Activated naive CD4-positive, alpha-beta T cell treated with anti-CD3 and anti-CD28 coated beads for 36 hours (primary cell): Measurements from ENCODE around the gene ACOT8. TPM values are rescaled to one million over a fixed set of nuclear protein-coding genes. Genes with fewer than 3 reads are reported as not detected.

Experiments used
- CTCF ChIA-PET: fragments of 350-600 bp; sonication (Branson Sonifier 250); formaldehyde crosslinking; loops from one replicate; lab custom pipeline; 2021; ENCODE audit warnings: antibody characterized with exemption; lab: Charles Lee
- DNase-seq: peaks from one replicate; pipeline ENCODE4 v3.0.0-alpha.2; 2020
- H3K27ac Mint-ChIP-seq: one replicate; pipeline ENCODE4 v1.8.0; 2021; ENCODE audit warnings: mild to moderate bottlenecking, mixed read lengths
- H3K27me3 Mint-ChIP-seq: one replicate; pipeline ENCODE4 v1.8.0; 2021; ENCODE audit warnings: low read depth, mixed read lengths
- H3K36me3 Mint-ChIP-seq: one replicate; pipeline ENCODE4 v1.8.0; 2021; ENCODE audit warnings: low read depth, mixed read lengths
- H3K4me1 Mint-ChIP-seq: one replicate; pipeline ENCODE4 v1.8.0; 2021; ENCODE audit warnings: low read depth, mixed read lengths
- H3K4me3 Mint-ChIP-seq: one replicate; pipeline ENCODE4 v1.8.0; 2021; ENCODE audit warnings: mild to moderate bottlenecking, moderate library complexity, mixed read lengths
- H3K9me3 Mint-ChIP-seq: one replicate; pipeline ENCODE4 v1.8.0; 2021; ENCODE audit warnings: mixed read lengths
- intact Hi-C: fragments of 100-400 bp; cut with micrococcal nuclease; formaldehyde crosslinking; loops from one replicate; pipeline ENCODE4 v1.15.1; 2023
- total RNA-seq, 2 experiments: library from RNA; stranded (reverse); gene quantifications; one replicate each; pipeline ENCODE4 v1.2.3, GENCODE V29; 2021

ACOT8 gene
- total RNA-seq, 2 experiments from 2014 or later, result 21.4 to 23.3 TPM

DNA sequence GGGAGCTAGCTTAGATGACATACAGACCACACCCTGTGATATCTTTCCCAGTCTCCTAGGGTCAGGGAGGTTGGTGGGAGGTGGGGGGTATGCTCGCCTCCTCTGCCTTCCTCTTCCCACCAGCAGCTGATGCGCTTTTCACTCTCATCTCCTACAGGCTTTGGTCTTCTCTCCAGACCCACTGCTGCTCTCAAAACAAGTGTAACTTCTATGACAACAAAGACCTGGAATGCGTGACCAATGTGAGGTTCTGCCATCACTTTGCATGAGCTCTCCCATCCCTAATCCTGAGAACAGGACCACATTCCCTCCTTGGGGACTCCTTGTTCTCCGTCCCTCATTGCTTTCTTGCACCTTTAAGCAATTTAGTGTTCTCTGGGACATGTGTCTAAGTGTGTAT, 36.6 kb upstream of the ACOT8 start:
- Mint-ChIP-seq H3K4me3 (no peak overlapping the region), H3K4me1 (peaks cover 22% of the 10 kb centered on the region), H3K36me3 (peaks cover 7% of the 10 kb centered on the region), H3K27me3 (no peaks in the 10 kb centered on the region), H3K27ac (no peak overlapping the region), H3K9me3 (no peaks in the 10 kb centered on the region)
- intact Hi-C loops, result no loop called here
- CTCF ChIA-PET, result no interaction called here
- no peak for DNase-seq

DNA sequence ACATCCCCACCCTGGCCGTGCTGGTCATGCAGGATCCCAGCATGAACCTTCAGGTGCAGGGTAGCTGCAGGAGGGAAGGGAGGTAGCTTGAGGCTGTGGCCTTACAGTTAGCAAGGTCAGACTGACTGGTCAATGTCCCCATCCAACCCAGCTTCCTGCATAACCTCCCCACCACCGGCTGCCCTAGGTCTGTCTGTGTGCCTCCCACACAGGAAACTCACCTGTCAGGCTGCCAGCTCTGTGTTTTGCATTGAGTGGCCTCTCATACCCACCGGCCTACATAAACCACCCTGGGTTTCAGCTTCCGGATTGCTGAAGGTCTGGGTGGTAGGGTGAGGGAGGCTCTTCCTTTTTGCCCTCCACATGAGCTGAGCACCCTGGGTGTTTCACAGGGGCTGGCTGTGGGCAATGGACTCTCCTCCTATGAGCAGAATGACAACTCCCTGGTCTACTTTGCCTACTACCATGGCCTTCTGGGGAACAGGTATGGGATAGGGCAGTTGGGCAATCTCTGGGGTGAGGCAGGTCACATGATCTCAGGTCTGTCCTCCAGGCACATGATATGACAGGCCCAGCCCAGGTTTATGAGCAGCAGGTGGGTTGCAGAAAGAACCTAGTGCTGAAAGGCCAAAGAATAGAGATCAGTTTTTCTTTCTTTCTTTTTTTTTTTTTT, 35.8 kb upstream of the ACOT8 start:
- Mint-ChIP-seq H3K36me3 (peaks cover 5% of the 10 kb centered on the region), H3K9me3 (no peaks in the 10 kb centered on the region), H3K4me3 (peak overlapping the region; percentile 89), H3K4me1 (peaks cover 22% of the 10 kb centered on the region), H3K27ac (no peak overlapping the region), H3K27me3 (no peaks in the 10 kb centered on the region)
- DNase-seq, result no peak
- CTCF ChIA-PET, result interaction anchor here (0.9 to 1.2 kb wide), 3 partner anchors 7 to 658 kb away, joined by 3 to 5 read pairs (median 4); no protein-coding TSS in a partner anchor
- intact Hi-C loops, result no loop called here

DNA sequence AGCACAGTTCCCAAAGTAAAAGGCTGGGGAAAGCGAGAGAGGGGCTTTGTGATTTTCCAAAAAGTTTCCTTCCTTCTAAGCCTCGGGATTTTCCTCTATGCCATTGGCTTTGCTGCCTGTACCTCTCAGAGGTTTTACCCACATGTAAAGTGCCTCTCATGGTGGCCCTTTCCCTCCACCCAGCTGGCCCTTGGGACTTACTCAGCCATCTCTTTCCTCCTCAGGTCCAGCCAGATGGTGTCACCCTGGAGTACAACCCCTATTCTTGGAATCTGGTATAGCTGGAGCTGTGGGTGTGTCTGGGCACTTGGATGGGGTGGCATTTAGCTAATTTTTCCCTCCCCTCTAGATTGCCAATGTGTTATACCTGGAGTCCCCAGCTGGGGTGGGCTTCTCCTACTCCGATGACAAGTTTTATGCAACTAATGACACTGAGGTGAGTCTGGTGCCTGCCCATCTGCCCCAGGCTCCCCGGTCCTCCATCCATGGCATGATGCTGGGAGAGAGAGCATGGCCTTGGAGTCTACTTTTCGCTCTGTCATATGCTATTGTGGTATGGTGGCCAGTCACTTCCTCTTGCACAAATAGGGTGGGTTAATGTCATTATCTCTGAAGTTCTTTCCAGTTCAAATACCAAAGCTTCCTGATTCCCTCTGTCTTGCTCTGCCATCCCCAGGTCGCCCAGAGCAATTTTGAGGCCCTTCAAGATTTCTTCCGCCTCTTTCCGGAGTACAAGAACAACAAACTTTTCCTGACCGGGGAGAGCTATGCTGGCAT, 35.0 kb upstream of the ACOT8 start:
- Mint-ChIP-seq H3K4me3 (peak overlapping the region; percentile 89), H3K36me3 (peaks cover 5% of the 10 kb centered on the region), H3K4me1 (peaks cover 22% of the 10 kb centered on the region), H3K27ac (no peak overlapping the region), H3K27me3 (no peaks in the 10 kb centered on the region), H3K9me3 (no peaks in the 10 kb centered on the region)
- no peak for DNase-seq
- CTCF ChIA-PET, result interaction anchor here (0.9 to 1.4 kb wide), 4 partner anchors 8 to 657 kb away, joined by 3 to 5 read pairs (median 4); no protein-coding TSS in a partner anchor
- intact Hi-C loops, result no loop called here

DNA sequence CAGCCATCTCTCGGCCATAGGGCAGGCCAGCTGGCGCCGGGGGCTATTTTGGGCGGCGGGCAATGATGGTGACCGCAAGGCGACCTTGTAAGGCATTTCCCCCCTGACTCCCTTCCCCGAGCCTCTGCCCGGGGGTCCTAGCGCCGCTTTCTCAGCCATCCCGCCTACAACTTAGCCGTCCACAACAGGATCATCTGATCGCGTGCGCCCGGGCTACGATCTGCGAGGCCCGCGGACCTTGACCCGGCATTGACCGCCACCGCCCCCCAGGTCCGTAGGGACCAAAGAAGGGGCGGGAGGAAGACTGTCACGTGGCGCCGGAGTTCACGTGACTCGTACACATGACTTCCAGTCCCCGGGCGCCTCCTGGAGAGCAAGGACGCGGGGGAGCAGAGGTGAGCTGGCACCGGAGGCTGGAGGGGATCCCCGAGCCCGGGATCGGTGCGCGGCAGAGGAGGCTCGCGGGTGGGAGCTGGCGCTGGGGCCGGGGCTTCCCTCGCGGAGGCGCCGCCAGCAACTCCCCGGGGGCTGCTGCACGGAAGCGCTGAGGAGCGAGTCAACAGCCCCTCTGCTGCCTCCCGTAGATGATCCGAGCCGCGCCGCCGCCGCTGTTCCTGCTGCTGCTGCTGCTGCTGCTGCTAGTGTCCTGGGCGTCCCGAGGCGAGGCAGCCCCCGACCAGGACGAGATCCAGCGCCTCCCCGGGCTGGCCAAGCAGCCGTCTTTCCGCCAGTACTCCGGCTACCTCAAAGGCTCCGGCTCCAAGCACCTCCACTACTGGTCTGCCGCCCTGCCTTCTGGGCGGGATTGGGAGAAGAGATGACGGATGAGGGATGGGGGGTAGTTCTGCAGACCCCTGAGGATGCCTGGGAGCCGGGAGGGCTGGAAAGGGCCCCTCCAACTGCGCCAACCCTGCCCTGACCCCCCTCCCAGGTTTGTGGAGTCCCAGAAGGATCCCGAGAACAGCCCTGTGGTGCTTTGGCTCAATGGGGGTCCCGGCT, 34.1 kb upstream of the ACOT8 start, which contains the start of the genes CTSA and NEURL2:
TSS of gene CTSA (plus strand) at position 351 of the 999 bp plus-strand sequence. CDS start at position 585, 234 bp downstream.
TSS of gene NEURL2 (minus strand) at position 224 of the 999 bp plus-strand sequence. CDS start at position 7, 217 bp downstream.
- Mint-ChIP-seq H3K9me3 (no peaks in the 10 kb centered on the region), H3K27me3 (no peaks in the 10 kb centered on the region), H3K36me3 (peaks cover 5% of the 10 kb centered on the region), H3K4me3 (peak within 1 kb of the TSS; percentile 89), H3K27ac (peak within 1 kb of the TSS; percentile 84), H3K4me1 (peaks cover 22% of the 10 kb centered on the region)
- intact Hi-C loops, result loop anchor here (1.0 to 2.0 kb wide), 7 partner anchors 10 to 81 kb away; partner anchors contain the start of genes ACOT8, SNX21, ZNF335 and ZSWIM1
- peak; percentile 91 for DNase-seq
- CTCF ChIA-PET, result interaction anchor here (0.6 to 2.3 kb wide), 7 partner anchors 9 to 92 kb away, joined by 3 to 8 read pairs (median 5); partner anchors contain the start of gene ZSWIM1

DNA sequence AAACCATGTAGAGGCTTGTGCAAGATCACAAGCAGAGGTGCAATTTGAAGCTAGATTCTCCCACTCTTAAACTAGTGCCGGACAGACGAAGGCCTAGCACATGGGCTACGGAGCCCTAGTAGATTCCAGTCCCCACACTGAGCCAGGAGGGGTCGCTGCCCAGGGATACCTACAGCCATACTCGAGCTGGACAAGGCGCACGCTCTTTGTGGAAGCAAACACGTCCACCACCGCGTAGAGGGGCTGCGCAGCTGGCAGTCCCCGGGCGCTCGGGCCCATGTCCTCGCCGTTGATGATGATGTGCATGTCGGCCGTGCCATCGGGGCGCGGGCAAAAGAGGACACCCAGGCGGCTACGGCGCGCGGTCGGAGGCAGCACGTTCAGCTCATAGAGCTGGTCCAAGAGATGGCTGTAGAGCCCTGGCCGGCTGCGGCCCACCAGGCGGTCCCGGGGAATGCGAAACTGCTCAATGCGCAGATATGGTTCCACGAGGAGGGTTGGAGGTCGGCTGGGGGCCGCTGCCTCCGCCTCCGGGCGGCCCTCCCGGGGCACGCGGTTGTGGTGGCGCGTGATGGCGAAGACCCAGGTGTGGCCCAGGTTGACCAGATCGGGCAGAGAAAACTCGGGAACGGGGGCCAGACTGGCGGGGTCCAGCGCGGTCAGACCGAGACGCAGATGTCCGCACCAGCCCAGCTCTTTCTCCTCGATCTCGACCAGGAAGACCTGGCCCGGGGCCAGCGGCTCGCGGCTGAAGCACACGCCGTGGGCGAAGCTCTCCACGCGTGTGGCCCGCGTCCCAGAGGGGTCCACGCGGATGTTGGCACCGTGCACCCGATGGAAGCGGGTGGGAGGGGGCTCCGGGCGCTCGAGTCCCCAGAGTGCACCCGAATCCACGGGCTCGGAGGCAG, 33.1 kb upstream of the ACOT8 start:
- CTCF ChIA-PET, result interaction anchor here (1.1 to 2.3 kb wide), 8 partner anchors 10 to 91 kb away, joined by 3 to 8 read pairs (median 5); no protein-coding TSS in a partner anchor
- Mint-ChIP-seq H3K9me3 (no peaks in the 10 kb centered on the region), H3K27ac (peak overlapping the region; percentile 50), H3K36me3 (peaks cover 5% of the 10 kb centered on the region), H3K4me3 (peak overlapping the region; percentile 89), H3K4me1 (peaks cover 30% of the 10 kb centered on the region), H3K27me3 (no peaks in the 10 kb centered on the region)
- peak; percentile 63 for DNase-seq
- intact Hi-C loops, result loop anchor here (2.0 kb wide), 3 partner anchors 34 to 66 kb away; partner anchors contain the start of genes ACOT8, SNX21 and ZSWIM3

DNA sequence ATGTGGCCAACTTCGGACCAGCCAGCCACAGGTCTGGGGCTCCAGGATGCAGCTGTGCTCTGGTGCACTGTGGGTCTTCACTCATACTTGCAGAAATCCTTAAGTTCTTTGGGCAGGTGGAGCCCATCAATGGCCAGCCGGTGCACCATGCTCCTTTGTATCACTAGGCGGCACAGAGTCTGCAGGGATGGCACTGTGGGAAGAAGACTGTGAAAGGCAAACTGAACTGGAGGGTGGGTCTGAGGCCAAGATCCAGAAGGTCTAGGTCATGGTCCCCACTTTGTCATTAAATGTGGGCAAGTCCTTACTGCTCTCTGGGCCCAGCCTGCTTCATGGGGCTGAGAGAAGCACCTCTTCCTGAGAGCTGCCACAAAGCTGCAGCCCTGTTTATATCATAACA, 31.5 kb upstream of the ACOT8 start:
- no peak for DNase-seq
- CTCF ChIA-PET, result interaction anchor here (0.5 to 2.1 kb wide), 2 partner anchors 89 to 1670 kb away, joined by 3 to 8 read pairs; no protein-coding TSS in a partner anchor
- Mint-ChIP-seq H3K27me3 (no peaks in the 10 kb centered on the region), H3K4me3 (no peak overlapping the region), H3K9me3 (no peaks in the 10 kb centered on the region), H3K27ac (no peak overlapping the region), H3K36me3 (peaks cover 5% of the 10 kb centered on the region), H3K4me1 (peaks cover 44% of the 10 kb centered on the region)
- intact Hi-C loops, result no loop called here

DNA sequence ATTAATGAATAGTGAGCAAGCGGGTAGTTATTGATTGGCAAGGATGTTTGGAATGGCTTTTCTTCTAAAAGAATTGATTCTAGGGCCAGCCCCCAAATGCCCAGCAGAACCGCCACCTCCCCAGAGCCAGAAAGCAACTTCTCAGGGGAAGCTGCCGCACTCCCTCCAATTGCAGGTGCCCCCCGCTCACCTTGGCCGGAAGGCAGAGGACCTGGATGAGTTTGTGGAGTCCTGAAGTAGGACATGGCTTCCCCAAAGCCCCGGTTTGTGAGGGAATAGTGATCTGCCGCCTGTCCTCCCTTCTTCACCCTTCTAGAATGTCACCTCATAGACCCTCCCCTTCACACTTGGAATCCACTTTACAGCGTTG, 30.1 kb upstream of the ACOT8 start, which contains the start of gene SPATA25:
TSS of gene SPATA25 (minus strand) at position 277 of the 370 bp plus-strand sequence. CDS start at position 245, 32 bp downstream.
- intact Hi-C loops, result no loop called here
- CTCF ChIA-PET, result no interaction called here

DNA sequence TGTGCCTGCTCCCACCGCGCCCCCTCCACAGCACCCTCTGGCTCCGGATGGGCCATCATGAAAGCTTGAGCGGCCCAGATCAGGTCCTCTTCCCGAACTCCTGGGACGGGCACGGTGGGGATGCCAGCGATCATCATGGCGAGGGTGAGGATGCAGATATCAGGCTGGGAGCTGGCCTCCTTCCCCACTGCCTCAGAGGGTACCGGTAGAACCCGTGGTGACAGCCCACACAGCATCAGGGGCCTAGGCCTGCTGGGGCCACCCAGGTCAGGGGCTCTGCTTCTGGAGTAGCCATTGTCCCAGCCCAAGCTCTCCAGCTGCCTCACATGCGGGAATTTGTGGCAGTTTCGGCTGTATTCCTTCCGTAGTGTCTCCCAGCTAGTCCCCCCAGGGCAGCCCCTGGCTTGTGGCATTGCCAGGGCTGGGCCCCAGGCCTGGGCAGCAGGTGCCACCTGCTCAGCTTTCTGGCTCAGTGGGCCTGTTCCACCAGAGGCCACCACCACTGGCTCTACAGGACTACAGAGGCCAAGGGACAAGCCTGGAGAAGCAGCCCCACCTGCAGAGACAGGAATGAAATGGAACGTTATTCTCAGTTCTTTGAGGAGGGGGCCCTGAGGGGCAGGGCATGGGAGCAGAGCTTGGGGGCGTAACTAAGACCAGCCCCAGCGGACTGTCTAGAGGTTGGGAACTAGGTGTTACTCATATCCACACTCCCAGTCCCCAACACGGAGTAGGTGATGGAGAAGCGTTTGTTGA, 29.6 kb upstream of the ACOT8 start:
- Mint-ChIP-seq H3K4me3 (no peak overlapping the region), H3K36me3 (peaks cover 10% of the 10 kb centered on the region), H3K27ac (no peak overlapping the region), H3K4me1 (peaks cover 49% of the 10 kb centered on the region), H3K27me3 (no peaks in the 10 kb centered on the region), H3K9me3 (no peaks in the 10 kb centered on the region)
- intact Hi-C loops, result no loop called here
- CTCF ChIA-PET, result no interaction called here
- DNase-seq, result no peak

More for the DNA sequence above, 30.1 kb upstream of the ACOT8 start, which contains the start of gene SPATA25:
- peaks cover 10% of the 10 kb centered on the region for H3K36me3 Mint-ChIP-seq
- peaks cover 51% of the 10 kb centered on the region for H3K4me1 Mint-ChIP-seq
- H3K4me3 Mint-ChIP-seq, result no peak within 1 kb of the TSS
- no peak within 1 kb of the TSS for H3K27ac Mint-ChIP-seq
- no peak for DNase-seq
- H3K27me3 Mint-ChIP-seq, result no peaks in the 10 kb centered on the region
- no peaks in the 10 kb centered on the region for H3K9me3 Mint-ChIP-seq

DNA sequence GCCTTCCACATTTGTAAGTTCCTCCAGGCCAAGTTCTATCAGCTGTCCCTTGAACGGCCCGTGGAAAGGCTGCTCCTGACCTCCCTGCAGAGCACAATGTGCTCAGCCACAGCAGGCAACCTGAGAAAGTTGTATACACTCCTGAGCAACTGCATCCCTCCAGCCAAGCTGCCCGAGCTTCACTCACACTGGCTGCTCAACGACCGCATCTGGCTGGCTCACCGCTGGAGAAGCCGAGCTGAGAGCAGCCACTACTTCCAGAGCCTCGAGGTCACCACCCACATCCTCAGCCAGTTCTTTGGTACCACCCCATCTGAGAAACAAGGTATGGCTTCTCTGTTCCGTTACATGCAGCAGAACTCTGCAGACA, 25.9 kb upstream of the ACOT8 start:
- Mint-ChIP-seq H3K4me3 (no peak overlapping the region), H3K9me3 (no peaks in the 10 kb centered on the region), H3K27me3 (no peaks in the 10 kb centered on the region), H3K36me3 (peaks cover 12% of the 10 kb centered on the region), H3K4me1 (peaks cover 49% of the 10 kb centered on the region), H3K27ac (peak overlapping the region; percentile 61)
- intact Hi-C loops, result no loop called here
- CTCF ChIA-PET, result interaction anchor here (0.9 to 1.9 kb wide), 2 partner anchors 14 to 85 kb away, joined by 3 to 4 read pairs; no protein-coding TSS in a partner anchor
- no peak for DNase-seq

DNA sequence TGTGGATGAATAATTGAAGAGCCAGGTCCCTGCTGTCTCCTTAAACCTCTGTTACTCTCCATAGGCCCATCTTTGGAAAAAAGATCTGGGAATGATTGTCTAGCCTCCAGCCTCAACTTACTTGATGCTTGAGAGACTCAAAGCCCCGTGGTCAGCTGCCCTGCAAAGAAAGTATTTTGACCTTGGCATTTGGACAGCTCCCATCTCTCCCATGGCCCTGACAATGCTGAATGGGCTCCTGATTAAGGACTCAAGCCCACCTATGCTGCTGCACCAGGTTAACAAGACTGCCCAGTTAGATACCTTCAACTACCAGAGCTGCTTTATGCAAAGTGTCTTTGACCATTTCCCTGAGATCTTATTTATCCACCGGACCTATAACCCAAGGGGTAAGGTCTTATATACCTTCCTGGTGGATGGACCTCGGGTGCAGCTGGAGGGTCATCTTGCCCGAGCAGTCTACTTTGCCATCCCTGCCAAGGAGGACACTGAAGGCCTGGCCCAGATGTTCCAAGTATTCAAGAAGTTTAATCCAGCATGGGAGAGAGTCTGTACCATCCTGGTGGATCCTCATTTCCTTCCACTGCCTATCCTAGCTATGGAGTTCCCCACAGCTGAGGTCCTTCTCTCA, 25.4 kb upstream of the ACOT8 start:
- intact Hi-C loops, result no loop called here
- no peak for DNase-seq
- Mint-ChIP-seq H3K27ac (peak overlapping the region; percentile 61), H3K36me3 (peaks cover 12% of the 10 kb centered on the region), H3K4me3 (peak overlapping the region; percentile 57), H3K27me3 (no peaks in the 10 kb centered on the region), H3K4me1 (peaks cover 49% of the 10 kb centered on the region), H3K9me3 (no peaks in the 10 kb centered on the region)
- CTCF ChIA-PET, result interaction anchor here (0.6 to 1.9 kb wide), 2 partner anchors 21 to 84 kb away, joined by 3 to 4 read pairs; no protein-coding TSS in a partner anchor
